Trophoblast cell (in vitro differentiated cells and primary cell): ENCODE measurements around the gene COL4A1.

Experiments used
- DNase-seq, 2 donors: peaks; one replicate each; pipeline ENCODE4 v3.0.0-alpha.2; 2016
- H2AFZ ChIP-seq: 2 replicates; pipeline ENCODE4 v1.6.1; 2013; ENCODE audit warnings: low read length, moderate library complexity, mild to moderate bottlenecking; ENCODE audit not compliant: insufficient read depth, poor library complexity
- H2AK5ac ChIP-seq: 2 replicates; pipeline ENCODE4 v1.6.1; 2013; ENCODE audit warnings: mild to moderate bottlenecking, low read length
- H2BK120ac ChIP-seq: 2 replicates; pipeline ENCODE4 v1.6.1; 2013; ENCODE audit warnings: low read length, mild to moderate bottlenecking, moderate library complexity; ENCODE audit not compliant: insufficient read depth, poor library complexity
- H2BK12ac ChIP-seq: 2 replicates; pipeline ENCODE4 v1.6.1; 2013; ENCODE audit warnings: mild to moderate bottlenecking, low read length, moderate library complexity
- H2BK5ac ChIP-seq: 2 replicates; pipeline ENCODE4 v1.6.1; 2013; ENCODE audit warnings: low read length, low read depth, moderate library complexity, mild to moderate bottlenecking; ENCODE audit not compliant: poor library complexity
- H3K14ac ChIP-seq: 2 replicates; pipeline ENCODE4 v1.6.1; 2013; ENCODE audit warnings: mild to moderate bottlenecking, low read length
- H3K18ac ChIP-seq: 2 replicates; pipeline ENCODE4 v1.6.1; 2013; ENCODE audit warnings: mild to moderate bottlenecking, low read length
- H3K23ac ChIP-seq: 2 replicates; pipeline ENCODE4 v1.6.1; 2013; ENCODE audit warnings: low read length
- H3K27ac ChIP-seq: 2 replicates; pipeline ENCODE4 v1.5.1; 2013; ENCODE audit warnings: low read depth, mild to moderate bottlenecking, inconsistent platforms, low read length, moderate library complexity
- H3K27me3 ChIP-seq: 2 replicates; pipeline ENCODE4 v1.6.1; 2013; ENCODE audit warnings: inconsistent platforms, mild to moderate bottlenecking, low read length, moderate library complexity; ENCODE audit not compliant: insufficient read depth
- H3K36me3 ChIP-seq, 2 experiments: 1 replicate in 1 of 2; 2 replicates in 1 of 2; pipeline ENCODE4 v1.6.1; 2013; ENCODE audit warnings: low read length in 2 of 2, mild to moderate bottlenecking in 2 of 2, moderate library complexity in 1 of 2; ENCODE audit not compliant: insufficient read depth in 2 of 2, control insufficient read depth in 1 of 2
- H3K4ac ChIP-seq: 2 replicates; pipeline ENCODE4 v1.6.1; 2013; ENCODE audit warnings: low read depth, mild to moderate bottlenecking, low read length, moderate library complexity
- H3K4me1 ChIP-seq, 2 experiments: 1 replicate in 1 of 2; 2 replicates in 1 of 2; pipeline ENCODE4 v1.6.1; 2013; ENCODE audit warnings: low read length in 2 of 2, mild to moderate bottlenecking in 2 of 2, moderate library complexity in 1 of 2; ENCODE audit not compliant: insufficient read depth in 2 of 2, control insufficient read depth in 1 of 2
- H3K4me2 ChIP-seq: 2 replicates; pipeline ENCODE4 v1.6.1; 2013; ENCODE audit warnings: inconsistent platforms, mild to moderate bottlenecking, low read length, moderate library complexity
- H3K4me3 ChIP-seq: 2 replicates; pipeline ENCODE4 v1.5.1; 2013; ENCODE audit warnings: mild to moderate bottlenecking, low read depth, low read length, inconsistent platforms
- H3K79me1 ChIP-seq: one replicate; pipeline ENCODE4 v1.6.1; 2013; ENCODE audit warnings: low read length
- H3K79me2 ChIP-seq: 2 replicates; pipeline ENCODE4 v1.6.1; 2013; ENCODE audit warnings: low read length, mild to moderate bottlenecking; ENCODE audit not compliant: control insufficient read depth, insufficient read depth, poor library complexity
- H3K9ac ChIP-seq: 2 replicates; pipeline ENCODE4 v1.6.1; 2013; ENCODE audit warnings: mild to moderate bottlenecking, low read length
- H3K9me3 ChIP-seq: 2 replicates; pipeline ENCODE4 v1.6.1; 2013; ENCODE audit warnings: low read depth, mild to moderate bottlenecking, control low read depth, inconsistent platforms, low read length; ENCODE audit not compliant: insufficient read depth
- H4K12ac ChIP-seq: 2 replicates; pipeline ENCODE4 v1.6.1; 2013; ENCODE audit warnings: low read depth, mild to moderate bottlenecking, low read length, moderate library complexity
- H4K8ac ChIP-seq: 2 replicates; pipeline ENCODE4 v1.6.1; 2013; ENCODE audit warnings: low read depth, mild to moderate bottlenecking, low read length, moderate library complexity
- H4K91ac ChIP-seq: one replicate; pipeline ENCODE4 v1.6.1; 2013; ENCODE audit warnings: low read depth, mild to moderate bottlenecking, low read length, moderate library complexity
- WGBS: extraction: QIAGEN DNeasy Blood & Tissue Kit; methylation state at CpG from one replicate; pipeline ENCODE4 v1.1.7; 2013; ENCODE audit warnings: missing lambda C conversion rate; ENCODE audit not compliant: insufficient read length, insufficient coverage; ENCODE audit errors: extremely low coverage; 5-methylcytosine and 5-hydroxymethylcytosine counted together

Gene COL4A1

DNA sequence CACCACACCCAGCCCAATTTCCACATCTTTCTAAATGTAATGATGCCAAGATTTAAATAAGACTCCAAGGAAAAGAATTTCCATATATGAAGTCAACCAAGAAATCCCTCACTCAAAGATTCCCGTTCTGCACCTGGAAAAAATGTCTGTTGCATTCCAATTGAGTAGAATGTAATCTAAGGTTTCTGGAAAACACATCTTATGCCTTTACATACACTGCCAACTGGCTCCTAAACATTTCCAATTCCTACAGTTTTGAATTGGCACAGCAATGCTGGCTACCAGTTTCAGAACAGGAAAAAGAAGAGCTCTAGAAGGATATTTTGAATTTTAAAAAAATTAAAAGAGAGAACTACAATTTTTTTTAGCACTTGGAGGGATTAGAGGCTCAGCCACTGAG lies 43.1 kb upstream of the COL4A1 start:
- H4K91ac ChIP-seq, result peak overlapping the region; percentile 28
- no peak overlapping the region for H3K4me3 ChIP-seq
- peak overlapping the region; percentile 16 for H3K27ac ChIP-seq
- no CpG with 5 or more reads among the region's 1 CpG for WGBS
- DNase-seq, result no peak
- no peak overlapping the region for H4K8ac ChIP-seq
- no peak overlapping the region for H3K4me2 ChIP-seq
- no peaks in the 10 kb centered on the region for H3K9me3 ChIP-seq
- no peak overlapping the region for H3K9ac ChIP-seq
- no peak overlapping the region for H2BK12ac ChIP-seq
- H2BK120ac ChIP-seq, result no peak overlapping the region
- H2AFZ ChIP-seq, result no peak overlapping the region
- H2AK5ac ChIP-seq, result no peak overlapping the region
- peak overlapping the region; percentile 22 for H3K4ac ChIP-seq
- peaks cover 41% of the 10 kb centered on the region for H3K79me1 ChIP-seq
- peaks cover 9 to 11% of the 10 kb centered on the region in 2 experiments for H3K36me3 ChIP-seq
- H3K18ac ChIP-seq, result peak overlapping the region; percentile 38
- no peak overlapping the region for H2BK5ac ChIP-seq
- no peak overlapping the region for H4K12ac ChIP-seq
- no peaks in the 10 kb centered on the region for H3K27me3 ChIP-seq
- peaks cover 9% of the 10 kb centered on the region for H3K79me2 ChIP-seq
- no peak overlapping the region for H3K23ac ChIP-seq
- H3K14ac ChIP-seq, result peak overlapping the region; percentile 33
- H3K4me1 ChIP-seq, result peaks cover 47 to 60% of the 10 kb centered on the region in 2 experiments

- peak overlapping the region; percentile 18 for H3K14ac ChIP-seq
- H3K4ac ChIP-seq, result peak overlapping the region; percentile 12
- DNase-seq, result no peak
- peak overlapping the region; percentile 6 for H3K18ac ChIP-seq
- WGBS, result no CpG with 5 or more reads among the region's 5 CpGs
- no peaks in the 10 kb centered on the region for H3K27me3 ChIP-seq
- no peak overlapping the region for H3K4me3 ChIP-seq
- no peak overlapping the region for H4K12ac ChIP-seq
- peaks cover 41% of the 10 kb centered on the region for H3K79me1 ChIP-seq
- H3K4me2 ChIP-seq, result no peak overlapping the region
- H3K9me3 ChIP-seq, result no peaks in the 10 kb centered on the region
- peak overlapping the region; percentile 16 for H2BK120ac ChIP-seq
- H4K8ac ChIP-seq, result no peak overlapping the region
- peaks cover 9 to 11% of the 10 kb centered on the region in 2 experiments for H3K36me3 ChIP-seq
- no peak overlapping the region for H2AK5ac ChIP-seq
- H3K4me1 ChIP-seq, result peaks cover 45 to 57% of the 10 kb centered on the region in 2 experiments
- H3K79me2 ChIP-seq, result peaks cover 9% of the 10 kb centered on the region
- no peak overlapping the region for H3K23ac ChIP-seq
- no peak overlapping the region for H2BK5ac ChIP-seq
- no peak overlapping the region for H3K27ac ChIP-seq
- peak overlapping the region; percentile 53 for H4K91ac ChIP-seq
- peak overlapping the region; percentile 23 for H2BK12ac ChIP-seq
- H2AFZ ChIP-seq, result no peak overlapping the region
- H3K9ac ChIP-seq, result no peak overlapping the region
Measured at GRCh38 chr13:110349239-110349638, 42.3 kb upstream of the COL4A1 start.

GRCh38 chr13:110348309-110349105 lies 41.5 kb upstream of the COL4A1 start:
- Histone ChIP-seq H3K23ac (no peak overlapping the region), H3K79me1 (peaks cover 39% of the 10 kb centered on the region), H2BK120ac (peak overlapping the region; percentile 80), H2BK12ac (peak overlapping the region; percentile 67), H3K36me3 (peaks cover 9% of the 10 kb centered on the region in 2 experiments), H3K14ac (peak overlapping the region; percentile 54), H3K27me3 (no peaks in the 10 kb centered on the region), H3K4me3 (no peak overlapping the region), H3K27ac (peak overlapping the region; percentile 88), H4K8ac (peak overlapping the region; percentile 61), H3K4me2 (no peak overlapping the region), H3K79me2 (peaks cover 9% of the 10 kb centered on the region), H3K9me3 (no peaks in the 10 kb centered on the region), H3K4ac (peak overlapping the region; percentile 37), H4K12ac (no peak overlapping the region), H3K4me1 (peaks cover 45 to 55% of the 10 kb centered on the region in 2 experiments), H2AK5ac (peak overlapping the region; percentile 36), H2AFZ (no peak overlapping the region), H2BK5ac (peak overlapping the region; percentile 72), H4K91ac (peak overlapping the region; percentile 84), H3K9ac (no peak overlapping the region), H3K18ac (peak overlapping the region; percentile 12)
- WGBS, result no CpG with 5 or more reads among the region's 8 CpGs
- no peak for DNase-seq

DNA sequence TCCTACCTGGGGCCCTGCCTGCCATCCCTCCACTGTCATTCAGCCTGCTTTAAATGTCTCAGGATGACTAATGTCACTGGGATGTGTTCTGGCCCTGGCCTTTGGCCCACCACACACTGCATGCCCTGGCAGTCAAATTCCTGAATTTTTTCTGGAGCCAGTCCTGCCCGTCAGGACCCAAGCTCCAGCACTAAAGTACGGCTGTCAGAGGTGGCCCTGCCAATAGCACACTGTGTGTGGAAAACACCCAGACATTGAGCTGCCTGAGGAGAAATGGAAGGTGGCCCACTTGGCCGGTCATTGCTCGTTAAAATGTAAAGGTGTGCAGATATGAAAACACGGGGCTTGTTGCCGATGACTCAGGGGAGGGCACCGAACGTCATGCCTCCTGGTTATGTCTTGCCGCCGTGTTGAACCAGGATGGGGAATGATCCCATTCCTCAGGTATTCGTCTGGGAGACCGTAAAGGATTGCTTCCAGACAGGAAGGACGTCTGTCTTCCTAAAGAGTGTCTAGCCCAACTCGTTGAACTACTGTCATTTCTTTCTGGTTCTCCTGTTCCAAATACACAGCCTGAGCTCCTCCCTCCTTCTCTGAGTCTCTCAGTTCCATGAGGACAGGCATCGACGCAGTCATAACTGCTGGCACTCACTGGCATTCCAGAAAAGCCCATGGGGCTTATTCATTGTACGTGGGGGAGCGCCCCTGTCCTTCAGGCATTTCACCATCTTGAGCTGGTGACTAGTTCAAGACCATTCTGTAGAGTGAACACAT lies 40.8 kb upstream of the COL4A1 start:
- Histone ChIP-seq H3K79me2 (peaks cover 8% of the 10 kb centered on the region), H3K18ac (peak overlapping the region; percentile 27), H3K4me2 (no peak overlapping the region), H3K4ac (peak overlapping the region; percentile 37), H3K36me3 (peaks cover 12% of the 10 kb centered on the region in 2 experiments), H4K91ac (peak overlapping the region; percentile 84), H3K27ac (peak overlapping the region; percentile 88), H3K4me1 (peaks cover 43 to 50% of the 10 kb centered on the region in 2 experiments), H2BK5ac (peak overlapping the region; percentile 80), H3K14ac (peak overlapping the region; percentile 54), H4K12ac (peak overlapping the region; percentile 9), H3K27me3 (no peaks in the 10 kb centered on the region), H2AFZ (no peak overlapping the region), H3K9me3 (no peaks in the 10 kb centered on the region), H2BK120ac (peak overlapping the region; percentile 80), H3K23ac (no peak overlapping the region), H2AK5ac (peak overlapping the region; percentile 36), H3K4me3 (no peak overlapping the region), H2BK12ac (peak overlapping the region; percentile 67), H3K79me1 (peaks cover 42% of the 10 kb centered on the region), H3K9ac (no peak overlapping the region), H4K8ac (peak overlapping the region; percentile 61)
- no CpG with 5 or more reads among the region's 18 CpGs for WGBS
- peak; percentile 96 to 98 for DNase-seq
